ENCODE results near the gene AKR1C8.
A peak's percentile ranks its signal among the peaks of the same experiment; 100 is the strongest.
"Not testable (repeated sequence)": the region's sequence is repeated elsewhere in the genome, so short reads cannot be mapped to it uniquely, and the experiment has no call there.

AKR1C8 gene

DNA sequence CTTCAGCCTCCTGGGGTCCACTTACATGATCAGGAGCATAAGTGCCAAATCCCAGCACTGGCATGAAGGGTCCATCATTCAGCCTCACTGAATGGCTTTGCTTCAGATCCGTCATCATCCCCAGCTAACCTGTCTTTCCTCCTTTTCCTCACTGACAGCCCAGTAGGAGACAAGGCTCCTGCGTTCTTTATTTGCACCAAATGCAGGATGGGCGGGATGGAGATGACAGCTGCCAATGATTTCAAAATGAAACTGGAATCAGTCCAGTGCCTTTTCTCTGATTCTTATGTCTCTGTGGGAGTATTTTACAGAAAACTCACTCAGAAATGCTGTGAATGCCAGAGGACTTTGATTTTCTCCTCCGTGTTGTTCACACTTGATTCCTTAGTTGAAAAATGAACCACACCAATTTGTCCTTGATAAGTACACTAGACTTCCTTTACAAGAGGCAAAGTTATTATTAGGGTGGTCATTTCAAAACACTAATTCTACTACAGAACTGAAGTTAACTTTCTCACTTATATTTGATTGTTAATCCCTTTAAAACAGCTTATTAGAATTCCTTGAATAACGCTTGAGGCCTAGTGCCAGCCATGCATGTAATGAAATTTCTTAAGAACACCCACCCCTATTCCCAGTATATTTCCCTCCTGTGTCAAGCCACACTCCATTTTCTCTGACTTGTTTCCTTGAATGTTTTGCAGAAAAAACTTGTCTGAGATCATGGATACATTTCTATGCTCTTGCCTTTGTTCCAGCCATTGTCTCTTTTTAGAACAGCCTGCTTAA, at the start of gene AKR1C8:
AKR1C8 (minus strand) TSS at position 164 of the 789 bp plus-strand sequence; CDS start at position 118, 46 bp downstream.
- no peak for DNase-seq

- no peak for DNase-seq
Measured at GRCh38 chr10:5234106-5234860, 49.3 kb upstream of the AKR1C8 start.

- DNase-seq, result no peak
Measured at GRCh38 chr10:5233324-5233723, 48.4 kb upstream of the AKR1C8 start.

- no peak for DNase-seq
Measured at GRCh38 chr10:5229019-5229418, 44.1 kb upstream of the AKR1C8 start.

- not testable (repeated sequence) for DNase-seq
Measured at GRCh38 chr10:5222942-5223341, 38.0 kb upstream of the AKR1C8 start.

DNA sequence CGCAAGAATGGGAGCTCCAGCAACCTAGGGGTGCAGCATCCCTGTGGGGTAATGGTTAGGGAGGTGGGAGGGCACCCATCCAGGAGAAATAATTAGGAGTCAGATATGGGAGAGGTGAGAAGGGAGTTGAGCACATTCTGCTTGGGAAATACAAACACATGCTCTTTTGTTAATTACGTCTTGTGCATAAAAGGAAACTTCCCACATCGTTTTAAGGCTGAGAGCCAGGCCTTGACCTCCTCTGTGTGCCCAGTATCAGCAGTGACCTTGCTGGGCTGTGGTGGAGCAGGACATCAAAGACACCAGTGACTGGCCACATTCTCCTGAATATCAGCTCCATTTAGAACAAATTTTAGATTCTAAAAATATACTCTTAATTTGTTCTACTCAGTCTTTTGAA, 34.3 kb upstream of the AKR1C8 start:
- no peak for DNase-seq

DNA sequence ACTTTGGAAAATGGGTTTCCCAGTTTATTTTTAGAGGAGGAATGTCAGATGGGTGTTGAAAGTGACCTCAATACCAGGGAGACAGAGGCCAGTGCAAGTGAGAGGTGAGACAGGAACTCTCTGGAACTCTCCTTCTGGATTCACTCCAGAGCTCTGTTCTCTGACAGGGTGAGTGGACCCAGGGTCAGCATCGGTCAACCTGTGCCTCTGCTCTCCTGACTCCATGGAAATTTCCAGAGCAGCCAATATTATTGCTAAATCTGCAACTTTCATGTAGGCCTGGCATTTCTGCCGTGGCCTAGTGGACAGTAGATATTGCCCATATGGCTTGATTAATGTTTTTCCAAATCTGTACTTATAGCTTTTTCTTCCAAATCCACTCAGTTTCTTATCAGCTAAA, 31.9 kb upstream of the AKR1C8 start:
- DNase-seq, result no peak

GRCh38 chr10:5211696-5212536, 27.0 kb upstream of the AKR1C8 start:
- no peak for DNase-seq

DNA sequence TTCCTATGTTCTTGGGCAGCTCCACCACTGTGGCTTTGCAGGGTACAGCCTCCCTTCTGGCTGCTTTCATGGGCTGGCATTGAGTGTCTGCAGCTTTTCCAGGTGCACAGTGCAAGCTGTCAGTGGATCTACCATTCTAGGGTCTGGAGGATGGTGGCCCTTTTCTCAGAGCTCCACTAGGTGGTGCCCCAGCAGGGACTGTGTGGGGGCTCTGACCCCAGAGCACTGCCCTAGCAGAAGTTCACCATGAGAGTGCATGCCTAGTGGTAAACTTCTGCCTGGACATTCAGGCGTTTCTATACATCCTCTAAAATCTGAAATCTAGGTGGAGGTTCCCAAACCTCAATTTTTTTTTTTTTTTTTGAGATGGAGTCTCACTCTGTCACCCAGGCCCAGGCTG, 25.3 kb upstream of the AKR1C8 start:
- DNase-seq, result peak in 1 of 2 experiments; percentile 16

GRCh38 chr10:5209776-5210175, 24.8 kb upstream of the AKR1C8 start:
- DNase-seq, result not testable (repeated sequence)

DNA sequence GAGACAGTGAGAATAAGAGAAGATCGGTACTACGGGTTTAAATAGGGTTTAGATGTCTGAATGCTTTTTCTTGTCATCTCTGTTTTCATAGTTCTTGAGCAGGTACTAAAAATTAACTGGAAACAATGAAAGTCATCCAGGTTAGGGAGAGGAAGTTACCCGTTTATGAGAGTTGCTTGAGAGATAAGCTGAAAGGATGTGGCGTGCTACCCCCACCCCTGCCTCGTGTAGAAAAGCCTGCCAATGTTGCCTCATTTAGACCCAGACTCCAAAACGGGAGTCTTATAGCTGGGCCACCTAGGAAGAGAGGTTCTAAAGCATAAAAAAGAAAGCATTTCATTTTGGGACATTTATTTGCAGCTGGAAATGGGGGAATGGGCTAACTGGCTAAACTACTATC, 21.8 kb upstream of the AKR1C8 start:
- DNase-seq, result no peak

DNA sequence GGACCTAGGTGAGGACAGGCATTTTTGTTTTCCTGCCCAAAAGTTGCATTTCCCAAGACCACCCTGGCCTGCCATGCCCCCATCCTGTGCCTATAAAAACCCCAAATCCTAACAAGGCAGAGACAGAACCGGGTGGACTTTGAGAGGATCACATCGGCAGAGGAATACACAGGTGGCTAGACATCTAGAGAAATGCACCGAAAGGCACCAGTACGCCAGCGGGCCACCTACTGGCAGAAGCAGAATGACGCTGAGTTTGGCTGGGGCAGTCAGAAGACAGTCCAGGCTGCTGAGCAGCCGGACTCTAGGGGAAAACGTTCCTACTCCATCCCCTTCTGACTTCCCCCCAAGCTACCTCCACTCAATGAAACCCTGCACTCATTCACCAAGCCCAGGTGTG, 14.4 kb upstream of the AKR1C8 start:
- DNase-seq, result no peak

- no peak for DNase-seq
Measured at GRCh38 chr10:5198386-5198785, 13.4 kb upstream of the AKR1C8 start.

DNA sequence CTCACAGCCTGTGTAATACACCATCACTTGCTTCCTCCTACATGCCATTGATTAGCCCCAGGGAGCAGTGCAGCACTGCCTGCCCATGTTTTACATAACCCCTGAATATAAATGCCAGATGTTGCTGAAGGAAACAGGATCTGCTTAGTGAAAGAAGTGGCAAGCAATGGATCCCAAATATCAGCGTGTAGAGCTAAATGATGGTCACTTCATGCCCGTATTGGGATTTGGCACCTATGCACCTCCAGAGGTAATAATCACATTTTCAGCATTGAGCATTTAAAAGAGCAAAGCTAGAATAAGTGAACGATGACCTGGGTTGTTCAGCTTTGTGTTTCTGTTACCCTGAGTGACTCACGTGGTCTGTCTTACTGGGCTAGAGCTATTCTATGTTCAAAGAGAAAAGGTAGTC, 11.8 kb upstream of the AKR1C8 start, which contains the start of gene AKR1C4:
AKR1C4 (plus strand) TSS at position 136 of the 412 bp plus-strand sequence; CDS start at position 167, 31 bp downstream.
- no peak for DNase-seq

GRCh38 chr10:5195727-5196374, 10.9 kb upstream of the AKR1C8 start:
- DNase-seq, result no peak

DNA sequence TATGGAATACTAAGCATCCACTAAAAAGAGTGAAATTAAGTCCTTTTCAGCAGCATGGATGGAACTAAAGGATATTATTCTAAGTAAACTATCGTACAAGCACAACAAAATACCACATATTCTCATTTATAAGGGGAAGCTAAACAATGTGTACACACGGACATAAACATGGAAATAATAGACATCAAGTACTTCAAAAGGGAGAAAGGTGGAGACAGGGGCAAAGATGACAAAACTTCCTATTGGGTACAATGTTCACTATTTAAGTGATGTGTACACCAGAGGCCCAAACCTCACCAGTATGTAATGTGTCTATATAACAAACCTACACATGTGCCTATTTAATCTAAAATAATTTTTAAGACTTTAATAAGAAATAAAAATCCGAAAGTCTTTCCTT, 9.5 kb upstream of the AKR1C8 start:
- no peak for DNase-seq

DNA sequence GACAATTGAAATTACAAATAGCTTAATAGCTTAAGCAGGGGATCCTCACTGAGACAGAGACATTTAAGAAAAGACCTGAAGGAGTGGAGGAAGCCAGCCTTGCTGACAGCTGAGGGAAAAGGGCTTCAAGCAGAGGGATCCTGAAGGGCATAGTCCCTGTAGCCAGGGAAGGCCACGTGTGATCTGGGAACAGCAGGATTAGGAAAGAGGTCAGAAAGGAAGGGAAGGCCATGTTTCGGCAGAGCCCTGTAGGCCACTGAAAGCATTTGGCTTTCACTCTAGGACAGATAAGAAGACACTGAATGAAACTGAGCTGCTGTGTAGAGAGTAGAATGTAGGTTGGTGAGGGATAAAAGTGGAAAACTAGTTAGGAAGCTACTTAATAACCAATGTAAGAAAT, 3.4 kb upstream of the AKR1C8 start:
- DNase-seq, result no peak

- DNase-seq, result no peak
Measured at GRCh38 chr10:5187867-5188266, 2.9 kb upstream of the AKR1C8 start.

DNA sequence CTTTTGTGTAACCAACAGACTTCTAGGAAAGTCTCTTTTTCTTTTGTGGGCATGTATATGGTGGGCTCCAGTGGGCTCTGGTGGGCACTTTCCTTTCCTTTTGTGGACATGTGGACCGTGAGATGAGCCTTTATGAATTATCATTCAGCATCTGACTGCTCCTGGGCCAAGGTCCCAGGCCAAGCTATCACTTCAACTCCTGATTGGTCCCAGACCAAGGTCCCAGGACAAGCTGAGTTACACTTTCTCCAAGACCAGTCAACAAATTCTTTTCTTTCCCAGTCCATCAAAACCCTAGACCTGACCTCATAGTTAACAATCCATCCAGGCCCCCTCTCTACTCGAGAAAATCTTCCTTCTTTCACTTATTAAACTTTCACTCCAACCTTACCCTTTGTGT, 1.0 kb downstream of the AKR1C8 start:
- DNase-seq, result no peak

GRCh38 chr10:5180503-5180902, 4.4 kb downstream of the AKR1C8 start:
- not testable (repeated sequence) for DNase-seq

GRCh38 chr10:5175581-5175980, 9.4 kb downstream of the AKR1C8 start:
- DNase-seq, result not testable (repeated sequence)

DNA sequence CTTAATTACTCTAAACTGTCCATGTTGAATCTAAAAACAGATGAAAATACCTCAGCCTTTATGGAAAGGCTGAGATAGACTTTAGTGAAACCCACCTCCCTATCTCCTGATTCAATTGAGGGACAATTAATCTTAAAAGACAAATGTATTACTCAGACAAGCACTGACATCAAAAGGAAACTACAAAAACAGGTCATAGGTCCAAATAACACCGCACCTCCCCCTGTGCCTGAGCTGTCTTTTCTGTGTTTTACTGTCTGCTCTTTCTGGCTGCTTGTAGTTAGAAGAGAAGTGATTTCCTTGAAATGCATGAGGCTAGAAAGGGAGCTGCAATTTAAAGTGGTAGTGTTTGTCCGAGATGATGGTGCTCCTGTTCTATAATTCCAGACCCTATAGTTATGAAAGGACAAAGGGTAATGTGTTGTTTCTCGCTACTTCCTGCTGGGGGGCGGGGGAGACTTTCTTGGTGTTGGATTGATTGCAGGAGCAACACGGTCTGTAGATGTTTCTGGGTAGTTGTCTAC, 16.0 kb downstream of the AKR1C8 start:
- peak; percentile 22 to 37 for DNase-seq
